ENCODE data around the gene LIN7C. TPM values are rescaled to one million over a fixed set of nuclear protein-coding genes. Genes with fewer than 3 reads are reported as not detected.
A peak's percentile ranks its signal among the peaks of the same experiment; 100 is the strongest.

LIN7C gene
- total and polyA plus RNA-seq, 2 of the 8 experiments (the other 6 are each of a cell fraction or from before 2014, with no cell fraction given), result 10.5 to 42.7 TPM

DNA sequence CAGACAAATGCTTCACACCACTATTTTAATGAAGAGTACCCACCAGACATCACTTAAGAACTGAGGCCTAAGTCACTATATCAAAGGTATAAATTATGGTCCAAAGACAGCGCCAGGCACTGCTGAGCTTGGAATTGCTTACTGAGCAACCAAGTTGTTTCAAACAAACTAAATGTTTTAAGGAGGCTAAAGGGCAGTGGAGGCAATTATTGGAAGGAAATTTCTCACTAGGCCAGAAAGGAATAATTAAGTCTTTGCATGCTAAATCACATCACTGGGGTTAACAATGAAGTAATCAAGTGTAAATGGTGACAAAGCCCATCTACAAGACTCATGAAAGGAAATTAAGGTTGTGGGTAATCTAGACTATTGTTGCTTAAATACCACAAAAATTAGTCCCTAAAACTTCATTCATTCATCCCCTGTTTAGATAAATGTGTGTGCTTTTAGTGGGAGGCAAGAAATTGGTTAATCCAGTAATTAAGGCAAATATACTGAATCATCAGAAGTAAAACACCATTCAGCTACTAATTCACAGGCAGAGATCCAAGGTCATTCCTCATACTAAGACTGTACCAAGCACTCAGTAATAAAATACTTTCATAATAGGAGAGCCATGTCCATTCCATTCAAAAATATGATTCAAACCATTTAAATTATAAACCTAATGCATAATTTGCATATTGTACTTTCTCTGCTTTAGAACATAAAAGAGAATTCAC lies 55.2 kb downstream of the LIN7C start:
- H3K4me1 ChIP-seq (replicated peaks in 1 of 4; ENCODE audit: control insufficient read depth in 3 of 4, insufficient read depth in 4 of 4, low read length in 3 of 4), result peaks cover 0 to 10% (median 5%) of the 10 kb centered on the region in 4 experiments; a peak in 4 of 7 replicates
- no peak overlapping the region for H2BK20ac ChIP-seq (ENCODE audit: low read length)
- FAIRE-seq (no peak), DNase-seq (ENCODE audit: low read depth in 1 of 2, low spot score in 2 of 2) (no peak)
- H3K14ac ChIP-seq (ENCODE audit: insufficient read length), result no peak overlapping the region
- POLR2A ChIA-PET (ENCODE audit: partially characterized antibody), result interaction anchor here (1.0 to 1.3 kb wide), 3 partner anchors 10 to 19 kb away, joined by 3 to 4 read pairs (median 3); no protein-coding TSS in a partner anchor
- no peak overlapping the region for H3K18ac ChIP-seq (ENCODE audit: extremely low read depth, low read length)
- peaks cover 0 to 8% (median 3%) of the 10 kb centered on the region in 4 experiments; a peak in 3 of 8 replicates for H3K36me3 ChIP-seq (ENCODE audit: control insufficient read depth in 2 of 4, insufficient read depth in 4 of 4, low read length in 3 of 4)
- H2BK12ac ChIP-seq (ENCODE audit: low read depth, low read length), result no peak overlapping the region
- H3K9me3 ChIP-seq (ENCODE audit: insufficient read depth in 2 of 2, low read depth in 1 of 2, low read length in 1 of 2), result 0 out of 4 replicates have a peak, but pooled peaks cover 0 to 2% of the 10 kb centered on the region in 2 experiments
- H2BK120ac ChIP-seq (replicated peaks; ENCODE audit: low read depth, low read length), result no peak overlapping the region
- no peak overlapping the region for H4K5ac ChIP-seq (ENCODE audit: insufficient read length, low read depth, low read length)
- H4K20me1 ChIP-seq (replicated peaks in 1 of 2; ENCODE audit: control insufficient read depth in 1 of 2, insufficient read depth in 2 of 2, low read length in 2 of 2), result peaks cover 0 to 2% of the 10 kb centered on the region in 2 experiments
- no peaks in the 10 kb centered on the region; the same call in 1 of the 2 replicates for H3K79me1 ChIP-seq (ENCODE audit: low read depth, low read length)
- H3K23ac ChIP-seq (ENCODE audit: insufficient read length), result no peak overlapping the region
- 0 out of 4 replicates have a peak overlapping the region, but pooled peaks of 1 of the 2 experiments have one; percentile 17 for H3K4me2 ChIP-seq (ENCODE audit: insufficient read depth in 1 of 2, low read depth in 2 of 2, low read length in 2 of 2)
- H4K91ac ChIP-seq (replicated peaks; ENCODE audit: insufficient read length, low read length), result no peak overlapping the region
- no peak overlapping the region for H2BK15ac ChIP-seq (ENCODE audit: low read length)
- H3K79me2 ChIP-seq (ENCODE audit: control insufficient read depth in 1 of 2, insufficient read depth in 2 of 2, low read length in 2 of 2), result peaks cover 19 to 93% of the 10 kb centered on the region in 2 experiments
- CTCF ChIA-PET (ENCODE audit: partially characterized antibody), result no interaction called here
- H2AFZ ChIP-seq (ENCODE audit: low read length), result no peak overlapping the region
- H3K4ac ChIP-seq (replicated peaks; ENCODE audit: insufficient read length, low read depth, low read length), result no peak overlapping the region
- H3K9ac ChIP-seq (replicated peaks in 1 of 4; ENCODE audit: extremely low read depth in 1 of 4, low read depth in 3 of 4, low read length in 3 of 4), result no peak overlapping the region
- H3K56ac ChIP-seq (replicated peaks; ENCODE audit: insufficient read length, low read depth, low read length), result no peak overlapping the region
- H2BK5ac ChIP-seq (ENCODE audit: low read depth, low read length), result no peak overlapping the region
- no peaks in the 10 kb centered on the region; the same call in 1 of the 2 replicates for H3K23me2 ChIP-seq (ENCODE audit: low read depth, low read length)
- H2AK5ac ChIP-seq (ENCODE audit: low read depth, low read length), result no peak overlapping the region
- no peak overlapping the region for H3K4me3 ChIP-seq (ENCODE audit: extremely low read depth in 1 of 4, insufficient read depth in 2 of 4, low read depth in 3 of 4, low read length in 4 of 4)
- no peaks in the 10 kb centered on the region for H3K27me3 ChIP-seq (replicated peaks in 1 of 4; ENCODE audit: control insufficient read depth in 3 of 4, extremely low read depth in 1 of 4, insufficient read depth in 3 of 4, low read length in 3 of 4)
- no peak overlapping the region for H4K8ac ChIP-seq (ENCODE audit: extremely low read depth, insufficient read depth, low read length)
- 80% methylated on average over 1 of the region's 1 CpG; no CpG with 5 or more reads in 1 of the 2 experiments for WGBS, 2 experiments (ENCODE audit: extremely low coverage in 1 of 2, insufficient coverage in 1 of 2, insufficient read length in 1 of 2, insufficient replicate concordance in 2 of 2, low coverage in 1 of 2, low lambda C conversion rate in 2 of 2, missing lambda C conversion rate in 1 of 2)
- no peak overlapping the region for H3K27ac ChIP-seq (ENCODE audit: low read depth, low read length)
- TF ChIP-seq TAF1 (IDR thresholded peaks at IDR 0.05; ENCODE audit: low read depth, low read length) (no peak), HDAC2 (IDR thresholded peaks at IDR 0.05; ENCODE audit: borderline replicate concordance in 1 of 2, low read depth in 2 of 2, low read length in 2 of 2) (no peak), RXRA (IDR thresholded peaks at IDR 0.05; ENCODE audit: insufficient read depth, low read depth, low read length) (no peak), POU5F1 (IDR thresholded peaks at IDR 0.05; ENCODE audit: low read depth, low read length) (no peak), CHD1 (IDR thresholded peaks at IDR 0.05; ENCODE audit: low read depth, low read length) (no peak), FOSL1 (IDR thresholded peaks at IDR 0.05; ENCODE audit: insufficient read depth, low read depth, low read length) (no peak), EZH2 (IDR thresholded peaks at IDR 0.05; ENCODE audit: low read depth, low read length, severe bottlenecking) (no peak), SIX5 (IDR thresholded peaks at IDR 0.05; ENCODE audit: low read depth, low read length) (no peak)
- TF ChIP-seq, protein P1, sequence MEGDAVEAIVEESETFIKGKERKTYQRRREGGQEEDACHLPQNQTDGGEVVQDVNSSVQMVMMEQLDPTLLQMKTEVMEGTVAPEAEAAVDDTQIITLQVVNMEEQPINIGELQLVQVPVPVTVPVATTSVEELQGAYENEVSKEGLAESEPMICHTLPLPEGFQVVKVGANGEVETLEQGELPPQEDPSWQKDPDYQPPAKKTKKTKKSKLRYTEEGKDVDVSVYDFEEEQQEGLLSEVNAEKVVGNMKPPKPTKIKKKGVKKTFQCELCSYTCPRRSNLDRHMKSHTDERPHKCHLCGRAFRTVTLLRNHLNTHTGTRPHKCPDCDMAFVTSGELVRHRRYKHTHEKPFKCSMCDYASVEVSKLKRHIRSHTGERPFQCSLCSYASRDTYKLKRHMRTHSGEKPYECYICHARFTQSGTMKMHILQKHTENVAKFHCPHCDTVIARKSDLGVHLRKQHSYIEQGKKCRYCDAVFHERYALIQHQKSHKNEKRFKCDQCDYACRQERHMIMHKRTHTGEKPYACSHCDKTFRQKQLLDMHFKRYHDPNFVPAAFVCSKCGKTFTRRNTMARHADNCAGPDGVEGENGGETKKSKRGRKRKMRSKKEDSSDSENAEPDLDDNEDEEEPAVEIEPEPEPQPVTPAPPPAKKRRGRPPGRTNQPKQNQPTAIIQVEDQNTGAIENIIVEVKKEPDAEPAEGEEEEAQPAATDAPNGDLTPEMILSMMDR (IDR thresholded peaks at IDR 0.05; ENCODE audit: control extremely low read depth in 1 of 3, insufficient read depth in 1 of 3, low read depth in 1 of 3, low read length in 3 of 3), result no peak
